Left ventricle myocardium inferior (tissue), 1 donor: ENCODE measurements around the gene IFNK. TPM values are rescaled to one million over a fixed set of nuclear protein-coding genes. Genes with fewer than 3 reads are reported as not detected.

Source experiments
- DNase-seq: peaks from one replicate; pipeline ENCODE4 v3.0.0-alpha.2; 2020
- H3K27ac ChIP-seq: fragments of 200-600 bp; replicated peaks from 2 replicates; pipeline ENCODE4 v1.8.0; 2021
- H3K27me3 ChIP-seq: fragments of 200-600 bp; 2 replicates; pipeline ENCODE4 v1.8.0; 2021; ENCODE audit warnings: low read depth
- H3K36me3 ChIP-seq: fragments of 200-600 bp; 2 replicates; pipeline ENCODE4 v1.8.0; 2021
- H3K4me1 ChIP-seq: fragments of 200-600 bp; 2 replicates; pipeline ENCODE4 v1.8.0; 2021
- H3K4me3 ChIP-seq: fragments of 200-600 bp; 2 replicates; pipeline ENCODE4 v1.8.0; 2021; ENCODE audit warnings: mild to moderate bottlenecking, moderate library complexity
- H3K9me3 ChIP-seq: fragments of 200-600 bp; replicated peaks from 2 replicates; pipeline ENCODE4 v1.8.0; 2021
- CTCF ChIP-seq: fragments of 200-600 bp; IDR thresholded peaks from 2 replicates; pipeline ENCODE4 v1.8.0; 2021; ENCODE audit warnings: antibody characterized with exemption, mild to moderate bottlenecking, borderline replicate concordance
- intact Hi-C: fragments of 100-400 bp; cut with micrococcal nuclease; formaldehyde crosslinking; loops from one replicate; pipeline ENCODE4 v1.11.0; 2022
- total RNA-seq: library from RNA; stranded (reverse); fragmentation: NEBNext Ultra II Directional; extraction: Animal tissue kit (Norgen Biotek cat#: 25700); gene quantifications from one replicate; pipeline ENCODE4 v1.2.1, GENCODE V29; 2021
- donor health status: DM: no; HTN: yes; CAD: no; lungs with severe emphysema.

Gene IFNK
- total RNA-seq, 1 donor from 2014 or later, result not detected

- no peaks in the 10 kb centered on the region for H3K27me3 ChIP-seq
- H3K4me1 ChIP-seq, result peaks cover 10% of the 10 kb centered on the region
- H3K9me3 ChIP-seq, result no peaks in the 10 kb centered on the region
- intact Hi-C loops, result no loop called here
- no peaks in the 10 kb centered on the region for H3K36me3 ChIP-seq
- no peak overlapping the region for H3K27ac ChIP-seq
- no peak for DNase-seq
- TF ChIP-seq CTCF, result no peak
- no peak overlapping the region for H3K4me3 ChIP-seq
These were observed 13.3 kb upstream of the IFNK start for GRCh38 chr9:27510780-27511179.

GRCh38 chr9:27511771-27512170, 12.3 kb upstream of the IFNK start:
- Histone ChIP-seq H3K27me3 (no peaks in the 10 kb centered on the region), H3K36me3 (no peaks in the 10 kb centered on the region), H3K4me3 (no peak overlapping the region), H3K27ac (no peak overlapping the region), H3K4me1 (peaks cover 10% of the 10 kb centered on the region), H3K9me3 (no peaks in the 10 kb centered on the region)
- DNase-seq, result no peak
- TF ChIP-seq CTCF, result no peak
- intact Hi-C loops, result no loop called here

GRCh38 chr9:27514551-27514950, 9.5 kb upstream of the IFNK start:
- H3K27me3 ChIP-seq, result no peaks in the 10 kb centered on the region
- no peak overlapping the region for H3K4me3 ChIP-seq
- intact Hi-C loops, result no loop called here
- H3K27ac ChIP-seq, result no peak overlapping the region
- H3K36me3 ChIP-seq, result no peaks in the 10 kb centered on the region
- no peak for TF ChIP-seq CTCF
- H3K4me1 ChIP-seq, result peaks cover 10% of the 10 kb centered on the region
- no peaks in the 10 kb centered on the region for H3K9me3 ChIP-seq
- DNase-seq, result no peak

GRCh38 chr9:27518006-27518405, 6.1 kb upstream of the IFNK start:
- TF ChIP-seq CTCF, result no peak
- no peaks in the 10 kb centered on the region for H3K27me3 ChIP-seq
- no peak overlapping the region for H3K4me3 ChIP-seq
- DNase-seq, result no peak
- H3K36me3 ChIP-seq, result no peaks in the 10 kb centered on the region
- no peak overlapping the region for H3K27ac ChIP-seq
- no peaks in the 10 kb centered on the region for H3K9me3 ChIP-seq
- H3K4me1 ChIP-seq, result peaks cover 10% of the 10 kb centered on the region
- intact Hi-C loops, result no loop called here

- no peak for TF ChIP-seq CTCF
- Histone ChIP-seq H3K9me3 (no peaks in the 10 kb centered on the region), H3K4me3 (no peak overlapping the region), H3K4me1 (peaks cover 10% of the 10 kb centered on the region), H3K36me3 (no peaks in the 10 kb centered on the region), H3K27me3 (no peaks in the 10 kb centered on the region), H3K27ac (no peak overlapping the region)
- no peak for DNase-seq
- intact Hi-C loops, result no loop called here
These were observed 5.3 kb upstream of the IFNK start for GRCh38 chr9:27518809-27519208.
